H9 (cell line): ENCODE data around the gene KIFC3. TPM values are rescaled to one million over a fixed set of nuclear protein-coding genes. Genes with fewer than 3 reads are reported as not detected.

Source experiments
- DNase-seq: peaks from one replicate; pipeline ENCODE4 v3.0.0-alpha.2; 2017
- H2AFZ ChIP-seq: one replicate; pipeline ENCODE4 v1.6.1; 2013; ENCODE audit warnings: mild to moderate bottlenecking, low read length, control low read depth, moderate library complexity
- H2AK5ac ChIP-seq: 2 replicates; pipeline ENCODE4 v1.6.1; 2013; ENCODE audit warnings: low read length, control low read depth, mixed read lengths; ENCODE audit not compliant: insufficient read length
- H2BK120ac ChIP-seq: one replicate; pipeline ENCODE4 v1.6.1; 2013; ENCODE audit warnings: low read depth, mild to moderate bottlenecking, low read length, control low read depth, inconsistent platforms; ENCODE audit not compliant: poor library complexity, severe bottlenecking
- H2BK12ac ChIP-seq: 2 replicates; pipeline ENCODE4 v1.6.1; 2013; ENCODE audit warnings: low read length, control low read depth, mixed read lengths, low read depth; ENCODE audit not compliant: insufficient read length
- H2BK15ac ChIP-seq: 2 replicates; pipeline ENCODE4 v1.6.1; 2013; ENCODE audit warnings: low read depth, low read length, control low read depth
- H2BK20ac ChIP-seq: one replicate; pipeline ENCODE4 v1.6.1; 2013; ENCODE audit warnings: low read depth, mild to moderate bottlenecking, low read length, control low read depth, inconsistent platforms; ENCODE audit not compliant: poor library complexity, severe bottlenecking
- H2BK5ac ChIP-seq: 2 replicates; pipeline ENCODE4 v1.6.1; 2013; ENCODE audit warnings: low read length, control low read depth, mixed read lengths; ENCODE audit not compliant: insufficient read length
- H3K14ac ChIP-seq: 2 replicates; pipeline ENCODE4 v1.6.1; 2013; ENCODE audit warnings: low read length, control low read depth; ENCODE audit not compliant: insufficient read depth
- H3K18ac ChIP-seq: 2 replicates; pipeline ENCODE4 v1.6.1; 2013; ENCODE audit warnings: low read depth, mild to moderate bottlenecking, mixed read lengths, low read length, control low read depth; ENCODE audit not compliant: insufficient read length
- H3K23ac ChIP-seq: 2 replicates; pipeline ENCODE4 v1.6.1; 2013; ENCODE audit warnings: low read length, control low read depth, mixed read lengths, low read depth; ENCODE audit not compliant: insufficient read length
- H3K23me2 ChIP-seq: 2 replicates; pipeline ENCODE4 v1.6.1; 2013; ENCODE audit warnings: low read depth, mild to moderate bottlenecking, mixed read lengths, low read length, control low read depth; ENCODE audit not compliant: insufficient read length, poor library complexity, severe bottlenecking
- H3K27ac ChIP-seq: 2 replicates; pipeline ENCODE4 v1.5.1; 2013; ENCODE audit warnings: low read length, control low read depth, mixed read lengths, low read depth; ENCODE audit not compliant: insufficient read length
- H3K27me3 ChIP-seq: 2 replicates; pipeline ENCODE4 v1.6.1; 2013; ENCODE audit warnings: low read length, control low read depth, inconsistent platforms; ENCODE audit not compliant: insufficient read depth
- H3K4ac ChIP-seq: 2 replicates; pipeline ENCODE4 v1.6.1; 2013; ENCODE audit warnings: low read depth, mild to moderate bottlenecking, control low read depth, inconsistent platforms, low read length, moderate library complexity
- H3K4me1 ChIP-seq: 2 replicates; pipeline ENCODE4 v1.6.1; 2013; ENCODE audit warnings: low read length, control low read depth, inconsistent platforms; ENCODE audit not compliant: insufficient read depth
- H3K4me2 ChIP-seq: 2 replicates; pipeline ENCODE4 v1.6.1; 2013; ENCODE audit warnings: low read length, control low read depth, mixed read lengths; ENCODE audit not compliant: insufficient read length, insufficient read depth
- H3K56ac ChIP-seq: 2 replicates; pipeline ENCODE4 v1.6.1; 2013; ENCODE audit warnings: low read depth, mild to moderate bottlenecking, mixed read lengths, low read length, control low read depth; ENCODE audit not compliant: insufficient read length
- H3K79me1 ChIP-seq: 2 replicates; pipeline ENCODE4 v1.6.1; 2013; ENCODE audit warnings: low read depth, mild to moderate bottlenecking, moderate library complexity, low read length, control low read depth, inconsistent platforms; ENCODE audit not compliant: insufficient read depth, poor library complexity, severe bottlenecking
- H3K79me2 ChIP-seq: 2 replicates; pipeline ENCODE4 v1.6.1; 2013; ENCODE audit warnings: low read length, control low read depth, inconsistent platforms; ENCODE audit not compliant: insufficient read depth
- H3K9ac ChIP-seq: 2 replicates; pipeline ENCODE4 v1.6.1; 2013; ENCODE audit warnings: low read length, control low read depth, mixed read lengths; ENCODE audit not compliant: insufficient read length; ENCODE audit errors: extremely low read depth
- H3K9me3 ChIP-seq: one replicate; pipeline ENCODE4 v1.6.1; 2013; ENCODE audit warnings: low read depth, low read length, inconsistent platforms; ENCODE audit not compliant: control insufficient read depth
- H3T11ph ChIP-seq: one replicate; pipeline ENCODE4 v1.6.1; 2013; ENCODE audit warnings: mild to moderate bottlenecking, low read length, control low read depth, inconsistent platforms
- H4K20me1 ChIP-seq: one replicate; pipeline ENCODE4 v1.6.1; 2013; ENCODE audit not compliant: control insufficient read depth, insufficient read length, insufficient read depth
- H4K5ac ChIP-seq: 2 replicates; pipeline ENCODE4 v1.6.1; 2013; ENCODE audit warnings: low read depth, mild to moderate bottlenecking, mixed read lengths, low read length, control low read depth; ENCODE audit not compliant: insufficient read length
- H4K8ac ChIP-seq: replicated peaks from 2 replicates; pipeline ENCODE4 v1.6.1; 2013; ENCODE audit warnings: low read length, control low read depth, mixed read lengths, low read depth; ENCODE audit not compliant: insufficient read length
- H4K91ac ChIP-seq: 2 replicates; pipeline ENCODE4 v1.6.1; 2013; ENCODE audit warnings: low read depth, mild to moderate bottlenecking, moderate library complexity, mixed read lengths, low read length, control low read depth; ENCODE audit not compliant: insufficient read length
- H3K27ac Mint-ChIP-seq, 3 experiments: 2 replicates in 2 of 3; 3 replicates in 1 of 3; pipeline ENCODE4 v1.8.0; 2020 to 2021; ENCODE audit warnings: mixed read lengths in 3 of 3, mild to moderate bottlenecking in 1 of 3, moderate library complexity in 1 of 3
- H3K27me3 Mint-ChIP-seq: 2 replicates; pipeline ENCODE4 v1.8.0; 2021; ENCODE audit warnings: low read depth, mild to moderate bottlenecking, moderate library complexity, mixed read lengths
- H3K36me3 Mint-ChIP-seq, 3 experiments: 2 replicates in 2 of 3; 3 replicates in 1 of 3; pipeline ENCODE4 v1.8.0; 2020 to 2021; ENCODE audit warnings: low read depth in 3 of 3, mixed read lengths in 3 of 3; ENCODE audit not compliant: insufficient read depth in 1 of 3
- H3K4me1 Mint-ChIP-seq, 2 experiments: 2 replicates each; pipeline ENCODE4 v1.8.0; 2020; ENCODE audit warnings: mixed read lengths in 2 of 2
- H3K4me3 Mint-ChIP-seq, 2 experiments: 2 replicates in 1 of 2; 3 replicates in 1 of 2; pipeline ENCODE4 v1.8.0; 2020 to 2021; ENCODE audit warnings: mild to moderate bottlenecking in 2 of 2, mixed read lengths in 2 of 2, moderate library complexity in 1 of 2
- H3K9me3 Mint-ChIP-seq, 2 experiments: 2 replicates in 1 of 2; 3 replicates in 1 of 2; pipeline ENCODE4 v1.8.0; 2020; ENCODE audit warnings: mild to moderate bottlenecking in 2 of 2, mixed read lengths in 2 of 2, moderate library complexity in 1 of 2
- CTCF ChIP-seq: fragments of 200-600 bp; sonication (generic); conservative IDR thresholded peaks from 3 replicates; pipeline ENCODE4 v1.8.0; 2021; ENCODE audit warnings: antibody characterized with exemption, mild to moderate bottlenecking
- WGBS: extraction: QIAGEN DNeasy Blood & Tissue Kit; methylation state at CpG from one replicate; pipeline ENCODE4 v1.1.7; 2013; ENCODE audit warnings: missing lambda C conversion rate, low lambda C conversion rate, mixed read lengths; ENCODE audit not compliant: insufficient read length; ENCODE audit errors: extremely low coverage; 5-methylcytosine and 5-hydroxymethylcytosine counted together
- total RNA-seq: library from RNA; stranded (reverse); gene quantifications from 2 replicates; pipeline ENCODE4 v1.2.1, GENCODE V29; 2021

The KIFC3 gene
- total RNA-seq, 1 experiment from 2014 or later: 5.0 TPM

- no peak overlapping the region for H2AK5ac ChIP-seq
- H4K5ac ChIP-seq: no peak overlapping the region
- Mint-ChIP-seq H3K27me3 (no peaks in the 10 kb centered on the region; the same call in 1 of the 2 replicates), H3K4me1 (no peaks in the 10 kb centered on the region), H3K4me3 (no peak overlapping the region), H3K36me3 (peaks cover 5% of the 10 kb centered on the region in 3 experiments; a peak in 4 of 7 replicates), H3K9me3 (no peaks in the 10 kb centered on the region), H3K27ac (peak overlapping the region in 1 of 3 experiments; percentile 36; a peak in 1 of 7 replicates)
- no peak overlapping the region for H3K56ac ChIP-seq
- H3K79me1 ChIP-seq: no peaks in the 10 kb centered on the region
- no peak overlapping the region for H2AFZ ChIP-seq
- TF ChIP-seq CTCF: no peak
- no peak overlapping the region for H3K9ac ChIP-seq
- no peak overlapping the region for H3K23ac ChIP-seq
- no CpG with 5 or more reads among the region's 10 CpGs for WGBS
- H4K8ac ChIP-seq: no peak overlapping the region
- H3K9me3 ChIP-seq: no peaks in the 10 kb centered on the region
- no peak overlapping the region for H3T11ph ChIP-seq
- H4K20me1 ChIP-seq: peaks cover 3% of the 10 kb centered on the region
- H3K27me3 ChIP-seq: no peaks in the 10 kb centered on the region
- H2BK20ac ChIP-seq: no peak overlapping the region
- H4K91ac ChIP-seq: no peak overlapping the region
- no peaks in the 10 kb centered on the region for H3K79me2 ChIP-seq
- no peak overlapping the region for H3K4ac ChIP-seq
- no peaks in the 10 kb centered on the region for H3K23me2 ChIP-seq
- H2BK120ac ChIP-seq: no peak overlapping the region
- no peak overlapping the region for H3K4me2 ChIP-seq
- DNase-seq: peak; percentile 14
- no peak overlapping the region for H2BK15ac ChIP-seq
- H3K4me1 ChIP-seq: no peaks in the 10 kb centered on the region
- H3K14ac ChIP-seq: no peak overlapping the region
- H2BK5ac ChIP-seq: no peak overlapping the region
- no peak overlapping the region for H3K27ac ChIP-seq
- no peak overlapping the region for H2BK12ac ChIP-seq
- no peak overlapping the region for H3K18ac ChIP-seq
These were observed 58.8 kb downstream of the KIFC3 start for GRCh38 chr16:57743458-57743857.
